ENCODE data around the gene CHRNE.
"Not testable (repeated sequence)": the region's sequence is repeated elsewhere in the genome, so short reads cannot be mapped to it uniquely, and the experiment has no call there.

The CHRNE gene

GRCh38 chr17:4939796-4940554, 37.1 kb upstream of the CHRNE start, which contains the start of the genes RNF167 and SLC25A11:
Gene RNF167 (plus strand): TSS chr17:4940268. CDS start chr17:4940910, 642 bp downstream.
Gene SLC25A11 (minus strand): TSS chr17:4940046. CDS start chr17:4939910, 136 bp downstream.
- DNase-seq (ENCODE audit: low read depth), result peak; percentile 100

- peak; percentile 39 for DNase-seq (ENCODE audit: low read depth)
These were observed 36.6 kb upstream of the CHRNE start for GRCh38 chr17:4939546-4939795.

GRCh38 chr17:4938688-4939545, 36.0 kb upstream of the CHRNE start:
- DNase-seq (ENCODE audit: low read depth), result peak; percentile 22

GRCh38 chr17:4938069-4938491, 35.2 kb upstream of the CHRNE start:
- DNase-seq (ENCODE audit: low read depth), result no peak

- DNase-seq (ENCODE audit: low read depth), result no peak
These were observed 34.7 kb upstream of the CHRNE start for GRCh38 chr17:4937553-4937952.

GRCh38 chr17:4936436-4936835, 33.5 kb upstream of the CHRNE start:
- no peak for DNase-seq (ENCODE audit: low read depth)

- DNase-seq (ENCODE audit: low read depth), result no peak
These were observed 32.8 kb upstream of the CHRNE start for GRCh38 chr17:4935650-4936049.

- peak; percentile 45 for DNase-seq (ENCODE audit: low read depth)
These were observed 31.5 kb upstream of the CHRNE start for GRCh38 chr17:4934173-4934979.

- DNase-seq (ENCODE audit: low read depth), result no peak
These were observed 30.7 kb upstream of the CHRNE start for GRCh38 chr17:4933646-4934045.

GRCh38 chr17:4932756-4933155, 29.9 kb upstream of the CHRNE start:
- DNase-seq (ENCODE audit: low read depth), result no peak

- DNase-seq (ENCODE audit: low read depth), result no peak
These were observed 29.1 kb upstream of the CHRNE start, which contains the start of gene GP1BA for GRCh38 chr17:4931963-4932362. Gene GP1BA (plus strand): TSS chr17:4932277. CDS start chr17:4932605, 328 bp downstream.

- no peak for DNase-seq (ENCODE audit: low read depth)
These were observed 26.0 kb upstream of the CHRNE start for GRCh38 chr17:4928881-4929280.

- not testable (repeated sequence) for DNase-seq (ENCODE audit: low read depth)
These were observed 23.9 kb upstream of the CHRNE start for GRCh38 chr17:4926577-4927335.

GRCh38 chr17:4921320-4921719, 18.4 kb upstream of the CHRNE start:
- no peak for DNase-seq (ENCODE audit: low read depth)

GRCh38 chr17:4920351-4921048, 17.6 kb upstream of the CHRNE start:
- DNase-seq (ENCODE audit: low read depth), result peak; percentile 59

GRCh38 chr17:4919511-4920047, 16.7 kb upstream of the CHRNE start:
- DNase-seq (ENCODE audit: low read depth), result no peak

GRCh38 chr17:4914551-4914950, 11.7 kb upstream of the CHRNE start:
- DNase-seq (ENCODE audit: low read depth), result not testable (repeated sequence)

GRCh38 chr17:4913994-4914393, 11.1 kb upstream of the CHRNE start:
- no peak for DNase-seq (ENCODE audit: low read depth)

- DNase-seq (ENCODE audit: low read depth), result peak; percentile 95
These were observed 6.0 kb upstream of the CHRNE start for GRCh38 chr17:4908711-4909496.

GRCh38 chr17:4908301-4908700, 5.4 kb upstream of the CHRNE start:
- no peak for DNase-seq (ENCODE audit: low read depth)
